H9 (cell line): ENCODE results near the gene CBFA2T2. TPM values are rescaled to one million over a fixed set of nuclear protein-coding genes. Genes with fewer than 3 reads are reported as not detected.

Experiments
- DNase-seq: peaks from one replicate; pipeline ENCODE4 v3.0.0-alpha.2; 2017
- H2AFZ ChIP-seq: one replicate; pipeline ENCODE4 v1.6.1; 2013; ENCODE audit warnings: mild to moderate bottlenecking, low read length, control low read depth, moderate library complexity
- H2AK5ac ChIP-seq: 2 replicates; pipeline ENCODE4 v1.6.1; 2013; ENCODE audit warnings: low read length, control low read depth, mixed read lengths; ENCODE audit not compliant: insufficient read length
- H2BK120ac ChIP-seq: one replicate; pipeline ENCODE4 v1.6.1; 2013; ENCODE audit warnings: low read depth, mild to moderate bottlenecking, low read length, control low read depth, inconsistent platforms; ENCODE audit not compliant: poor library complexity, severe bottlenecking
- H2BK12ac ChIP-seq: 2 replicates; pipeline ENCODE4 v1.6.1; 2013; ENCODE audit warnings: low read length, control low read depth, mixed read lengths, low read depth; ENCODE audit not compliant: insufficient read length
- H2BK15ac ChIP-seq: 2 replicates; pipeline ENCODE4 v1.6.1; 2013; ENCODE audit warnings: low read depth, low read length, control low read depth
- H2BK20ac ChIP-seq: one replicate; pipeline ENCODE4 v1.6.1; 2013; ENCODE audit warnings: low read depth, mild to moderate bottlenecking, low read length, control low read depth, inconsistent platforms; ENCODE audit not compliant: poor library complexity, severe bottlenecking
- H2BK5ac ChIP-seq: 2 replicates; pipeline ENCODE4 v1.6.1; 2013; ENCODE audit warnings: low read length, control low read depth, mixed read lengths; ENCODE audit not compliant: insufficient read length
- H3K14ac ChIP-seq: 2 replicates; pipeline ENCODE4 v1.6.1; 2013; ENCODE audit warnings: low read length, control low read depth; ENCODE audit not compliant: insufficient read depth
- H3K18ac ChIP-seq: 2 replicates; pipeline ENCODE4 v1.6.1; 2013; ENCODE audit warnings: low read depth, mild to moderate bottlenecking, mixed read lengths, low read length, control low read depth; ENCODE audit not compliant: insufficient read length
- H3K23ac ChIP-seq: 2 replicates; pipeline ENCODE4 v1.6.1; 2013; ENCODE audit warnings: low read length, control low read depth, mixed read lengths, low read depth; ENCODE audit not compliant: insufficient read length
- H3K23me2 ChIP-seq: 2 replicates; pipeline ENCODE4 v1.6.1; 2013; ENCODE audit warnings: low read depth, mild to moderate bottlenecking, mixed read lengths, low read length, control low read depth; ENCODE audit not compliant: insufficient read length, poor library complexity, severe bottlenecking
- H3K27ac ChIP-seq: 2 replicates; pipeline ENCODE4 v1.5.1; 2013; ENCODE audit warnings: low read length, control low read depth, mixed read lengths, low read depth; ENCODE audit not compliant: insufficient read length
- H3K27me3 ChIP-seq: 2 replicates; pipeline ENCODE4 v1.6.1; 2013; ENCODE audit warnings: low read length, control low read depth, inconsistent platforms; ENCODE audit not compliant: insufficient read depth
- H3K4ac ChIP-seq: 2 replicates; pipeline ENCODE4 v1.6.1; 2013; ENCODE audit warnings: low read depth, mild to moderate bottlenecking, control low read depth, inconsistent platforms, low read length, moderate library complexity
- H3K4me1 ChIP-seq: 2 replicates; pipeline ENCODE4 v1.6.1; 2013; ENCODE audit warnings: low read length, control low read depth, inconsistent platforms; ENCODE audit not compliant: insufficient read depth
- H3K4me2 ChIP-seq: 2 replicates; pipeline ENCODE4 v1.6.1; 2013; ENCODE audit warnings: low read length, control low read depth, mixed read lengths; ENCODE audit not compliant: insufficient read length, insufficient read depth
- H3K56ac ChIP-seq: 2 replicates; pipeline ENCODE4 v1.6.1; 2013; ENCODE audit warnings: low read depth, mild to moderate bottlenecking, mixed read lengths, low read length, control low read depth; ENCODE audit not compliant: insufficient read length
- H3K79me1 ChIP-seq: 2 replicates; pipeline ENCODE4 v1.6.1; 2013; ENCODE audit warnings: low read depth, mild to moderate bottlenecking, moderate library complexity, low read length, control low read depth, inconsistent platforms; ENCODE audit not compliant: insufficient read depth, poor library complexity, severe bottlenecking
- H3K79me2 ChIP-seq: 2 replicates; pipeline ENCODE4 v1.6.1; 2013; ENCODE audit warnings: low read length, control low read depth, inconsistent platforms; ENCODE audit not compliant: insufficient read depth
- H3K9ac ChIP-seq: 2 replicates; pipeline ENCODE4 v1.6.1; 2013; ENCODE audit warnings: low read length, control low read depth, mixed read lengths; ENCODE audit not compliant: insufficient read length; ENCODE audit errors: extremely low read depth
- H3K9me3 ChIP-seq: one replicate; pipeline ENCODE4 v1.6.1; 2013; ENCODE audit warnings: low read depth, low read length, inconsistent platforms; ENCODE audit not compliant: control insufficient read depth
- H3T11ph ChIP-seq: one replicate; pipeline ENCODE4 v1.6.1; 2013; ENCODE audit warnings: mild to moderate bottlenecking, low read length, control low read depth, inconsistent platforms
- H4K20me1 ChIP-seq: one replicate; pipeline ENCODE4 v1.6.1; 2013; ENCODE audit not compliant: control insufficient read depth, insufficient read length, insufficient read depth
- H4K5ac ChIP-seq: 2 replicates; pipeline ENCODE4 v1.6.1; 2013; ENCODE audit warnings: low read depth, mild to moderate bottlenecking, mixed read lengths, low read length, control low read depth; ENCODE audit not compliant: insufficient read length
- H4K8ac ChIP-seq: replicated peaks from 2 replicates; pipeline ENCODE4 v1.6.1; 2013; ENCODE audit warnings: low read length, control low read depth, mixed read lengths, low read depth; ENCODE audit not compliant: insufficient read length
- H4K91ac ChIP-seq: 2 replicates; pipeline ENCODE4 v1.6.1; 2013; ENCODE audit warnings: low read depth, mild to moderate bottlenecking, moderate library complexity, mixed read lengths, low read length, control low read depth; ENCODE audit not compliant: insufficient read length
- H3K27ac Mint-ChIP-seq, 3 experiments: 2 replicates in 2 of 3; 3 replicates in 1 of 3; pipeline ENCODE4 v1.8.0; 2020 to 2021; ENCODE audit warnings: mixed read lengths in 3 of 3, mild to moderate bottlenecking in 1 of 3, moderate library complexity in 1 of 3
- H3K27me3 Mint-ChIP-seq: 2 replicates; pipeline ENCODE4 v1.8.0; 2021; ENCODE audit warnings: low read depth, mild to moderate bottlenecking, moderate library complexity, mixed read lengths
- H3K36me3 Mint-ChIP-seq, 3 experiments: 2 replicates in 2 of 3; 3 replicates in 1 of 3; pipeline ENCODE4 v1.8.0; 2020 to 2021; ENCODE audit warnings: low read depth in 3 of 3, mixed read lengths in 3 of 3; ENCODE audit not compliant: insufficient read depth in 1 of 3
- H3K4me1 Mint-ChIP-seq, 2 experiments: 2 replicates each; pipeline ENCODE4 v1.8.0; 2020; ENCODE audit warnings: mixed read lengths in 2 of 2
- H3K4me3 Mint-ChIP-seq, 2 experiments: 2 replicates in 1 of 2; 3 replicates in 1 of 2; pipeline ENCODE4 v1.8.0; 2020 to 2021; ENCODE audit warnings: mild to moderate bottlenecking in 2 of 2, mixed read lengths in 2 of 2, moderate library complexity in 1 of 2
- H3K9me3 Mint-ChIP-seq, 2 experiments: 2 replicates in 1 of 2; 3 replicates in 1 of 2; pipeline ENCODE4 v1.8.0; 2020; ENCODE audit warnings: mild to moderate bottlenecking in 2 of 2, mixed read lengths in 2 of 2, moderate library complexity in 1 of 2
- WGBS: extraction: QIAGEN DNeasy Blood & Tissue Kit; methylation state at CpG from one replicate; pipeline ENCODE4 v1.1.7; 2013; ENCODE audit warnings: missing lambda C conversion rate, low lambda C conversion rate, mixed read lengths; ENCODE audit not compliant: insufficient read length; ENCODE audit errors: extremely low coverage; 5-methylcytosine and 5-hydroxymethylcytosine counted together
- total RNA-seq: library from RNA; stranded (reverse); gene quantifications from 2 replicates; pipeline ENCODE4 v1.2.1, GENCODE V29; 2021
- TF ChIP-seq, protein P1 (sequence below): fragments of 200-600 bp; sonication (generic); conservative IDR thresholded peaks from 3 replicates; pipeline ENCODE4 v1.8.0; 2021; ENCODE audit warnings: antibody characterized with exemption, mild to moderate bottlenecking

Gene CBFA2T2
- total RNA-seq, 1 experiment from 2014 or later: 11.2 TPM

DNA sequence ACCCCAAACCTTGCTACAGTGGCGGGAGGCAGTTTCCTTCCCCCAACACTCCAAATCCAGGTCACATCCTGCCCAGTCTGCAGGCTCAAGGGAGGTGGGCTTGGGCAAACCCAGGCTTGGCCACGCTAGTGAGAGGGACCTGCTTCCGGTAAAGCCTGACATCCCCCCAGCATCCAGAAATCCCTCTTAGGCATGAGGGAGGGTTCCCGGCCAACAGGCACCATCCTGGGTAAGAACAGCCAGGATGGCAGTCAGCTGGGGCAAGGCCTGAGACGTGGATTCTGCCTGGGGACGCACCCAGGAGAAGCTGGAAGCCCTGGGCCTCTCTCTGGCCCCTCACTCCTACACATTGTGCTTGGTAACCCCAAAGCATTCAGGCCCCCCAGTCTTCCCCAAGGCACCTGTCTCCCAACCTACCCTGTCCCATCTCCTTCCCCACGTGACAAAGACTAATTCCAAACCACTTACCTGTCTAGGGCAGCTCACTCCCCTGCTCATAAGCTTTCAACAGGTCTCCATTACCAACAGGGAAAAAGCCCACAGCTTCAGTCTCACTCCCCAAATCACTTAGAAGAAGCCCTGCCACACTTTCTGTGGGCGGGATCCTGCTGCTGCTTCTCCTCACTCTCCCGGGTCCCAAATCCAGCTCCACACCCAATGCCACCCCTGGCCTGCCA, 174.3 kb downstream of the CBFA2T2 start:
- Histone ChIP-seq H4K8ac (no peak overlapping the region), H3K27me3 (no peaks in the 10 kb centered on the region), H2AFZ (no peak overlapping the region), H3K23me2 (peaks cover 18% of the 10 kb centered on the region), H4K5ac (no peak overlapping the region), H3T11ph (no peak overlapping the region), H3K9me3 (no peaks in the 10 kb centered on the region), H4K20me1 (no peaks in the 10 kb centered on the region), H2BK20ac (no peak overlapping the region), H2BK120ac (no peak overlapping the region), H2BK5ac (no peak overlapping the region), H2BK12ac (no peak overlapping the region), H3K14ac (peak overlapping the region; percentile 90), H3K79me2 (no peaks in the 10 kb centered on the region), H3K4me2 (peak overlapping the region; percentile 78), H3K4me1 (no peaks in the 10 kb centered on the region; the same call in 1 of the 2 replicates), H3K9ac (peak overlapping the region; percentile 60), H3K23ac (no peak overlapping the region), H3K27ac (no peak overlapping the region), H2AK5ac (no peak overlapping the region), H3K18ac (peak overlapping the region; percentile 83), H3K56ac (no peak overlapping the region), H3K79me1 (no peaks in the 10 kb centered on the region), H3K4ac (no peak overlapping the region), H4K91ac (no peak overlapping the region), H2BK15ac (no peak overlapping the region)
- TF ChIP-seq, protein P1, sequence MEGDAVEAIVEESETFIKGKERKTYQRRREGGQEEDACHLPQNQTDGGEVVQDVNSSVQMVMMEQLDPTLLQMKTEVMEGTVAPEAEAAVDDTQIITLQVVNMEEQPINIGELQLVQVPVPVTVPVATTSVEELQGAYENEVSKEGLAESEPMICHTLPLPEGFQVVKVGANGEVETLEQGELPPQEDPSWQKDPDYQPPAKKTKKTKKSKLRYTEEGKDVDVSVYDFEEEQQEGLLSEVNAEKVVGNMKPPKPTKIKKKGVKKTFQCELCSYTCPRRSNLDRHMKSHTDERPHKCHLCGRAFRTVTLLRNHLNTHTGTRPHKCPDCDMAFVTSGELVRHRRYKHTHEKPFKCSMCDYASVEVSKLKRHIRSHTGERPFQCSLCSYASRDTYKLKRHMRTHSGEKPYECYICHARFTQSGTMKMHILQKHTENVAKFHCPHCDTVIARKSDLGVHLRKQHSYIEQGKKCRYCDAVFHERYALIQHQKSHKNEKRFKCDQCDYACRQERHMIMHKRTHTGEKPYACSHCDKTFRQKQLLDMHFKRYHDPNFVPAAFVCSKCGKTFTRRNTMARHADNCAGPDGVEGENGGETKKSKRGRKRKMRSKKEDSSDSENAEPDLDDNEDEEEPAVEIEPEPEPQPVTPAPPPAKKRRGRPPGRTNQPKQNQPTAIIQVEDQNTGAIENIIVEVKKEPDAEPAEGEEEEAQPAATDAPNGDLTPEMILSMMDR: no peak
- Mint-ChIP-seq H3K4me1 (peaks cover 29 to 32% of the 10 kb centered on the region in 2 experiments), H3K27me3 (peaks cover 4% of the 10 kb centered on the region), H3K27ac (peak overlapping the region in 2 of 3 experiments; percentile 86; a peak in 4 of 7 replicates), H3K4me3 (peak overlapping the region; percentile 81), H3K36me3 (peaks cover 12 to 38% (median 14%) of the 10 kb centered on the region in 3 experiments), H3K9me3 (no peaks in the 10 kb centered on the region)
- DNase-seq: no peak
- WGBS: no CpG with 5 or more reads among the region's 9 CpGs
